ACC112 (cell line): ENCODE results near the gene ABHD6.
A peak's percentile ranks its signal among the peaks of the same experiment; 100 is the strongest.
"Not testable (repeated sequence)": the region's sequence is repeated elsewhere in the genome, so short reads cannot be mapped to it uniquely, and the experiment has no call there.

Source experiments
- H2AFZ ChIP-seq: fragments of 200-600 bp; sonication (generic); one replicate; pipeline ENCODE4 v1.6.0; 2017; ENCODE audit warnings: antibody characterized with exemption, low read length; ENCODE audit not compliant: unreplicated experiment
- H3K27ac ChIP-seq: fragments of 200-600 bp; sonication (generic); 2 replicates; pipeline ENCODE4 v1.5.1; 2014; ENCODE audit warnings: low read depth, mild to moderate bottlenecking, antibody characterized with exemption, low read length, moderate library complexity
- H3K27me3 ChIP-seq: fragments of 200-600 bp; sonication (generic); 2 replicates; pipeline ENCODE4 v1.6.1; 2014; ENCODE audit warnings: mild to moderate bottlenecking, antibody characterized with exemption, low read length, moderate library complexity, mixed read lengths; ENCODE audit not compliant: insufficient read depth
- H3K36me3 ChIP-seq: fragments of 200-600 bp; sonication (generic); 2 replicates; pipeline ENCODE4 v1.6.1; 2016; ENCODE audit warnings: mild to moderate bottlenecking, antibody characterized with exemption, low read length, moderate library complexity, mixed read lengths; ENCODE audit not compliant: insufficient read depth
- H3K4me1 ChIP-seq: fragments of 200-600 bp; sonication (generic); one replicate; pipeline ENCODE4 v1.6.1; 2016; ENCODE audit warnings: low read length, mixed read lengths; ENCODE audit not compliant: insufficient read depth, unreplicated experiment, control insufficient read depth
- H3K4me3 ChIP-seq: fragments of 200-600 bp; sonication (generic); 2 replicates; pipeline ENCODE4 v1.5.1; 2014; ENCODE audit warnings: mild to moderate bottlenecking, low read depth, low read length
- H3K79me2 ChIP-seq: fragments of 200-600 bp; sonication (generic); one replicate; pipeline ENCODE4 v1.6.0; 2016; ENCODE audit warnings: low read length; ENCODE audit not compliant: control insufficient read depth, unreplicated experiment, insufficient read depth

Gene ABHD6

GRCh38 chr3:58260261-58260731 is 22.7 kb downstream of the ABHD6 start:
- H3K27ac ChIP-seq: peak overlapping the region; percentile 67; the same call in 1 of the 2 replicates

GRCh38 chr3:58260733-58261132 is 23.1 kb downstream of the ABHD6 start:
- Histone ChIP-seq H3K4me1 (peaks cover 13% of the 10 kb centered on the region), H3K79me2 (no peaks in the 10 kb centered on the region), H3K27ac (peak overlapping the region; percentile 44; the same call in 1 of the 2 replicates), H2AFZ (no peak overlapping the region), H3K36me3 (no peaks in the 10 kb centered on the region), H3K27me3 (no peaks in the 10 kb centered on the region), H3K4me3 (no peak overlapping the region)

More at GRCh38 chr3:58260261-58260731, 22.7 kb downstream of the ABHD6 start:
- peaks cover 13% of the 10 kb centered on the region for H3K4me1 ChIP-seq
- no peaks in the 10 kb centered on the region for H3K79me2 ChIP-seq
- H3K4me3 ChIP-seq: no peak overlapping the region
- H2AFZ ChIP-seq: no peak overlapping the region
- H3K27me3 ChIP-seq: no peaks in the 10 kb centered on the region
- H3K36me3 ChIP-seq: no peaks in the 10 kb centered on the region

GRCh38 chr3:58261954-58262666 is 24.5 kb downstream of the ABHD6 start:
- H3K4me3 ChIP-seq: no peak overlapping the region
- H3K79me2 ChIP-seq: no peaks in the 10 kb centered on the region
- no peak overlapping the region for H3K27ac ChIP-seq
- H3K4me1 ChIP-seq: peaks cover 13% of the 10 kb centered on the region
- H2AFZ ChIP-seq: no peak overlapping the region
- H3K36me3 ChIP-seq: no peaks in the 10 kb centered on the region
- H3K27me3 ChIP-seq: no peaks in the 10 kb centered on the region

- Histone ChIP-seq H3K27me3 (no peaks in the 10 kb centered on the region), H2AFZ (no peak overlapping the region), H3K4me3 (no peak overlapping the region), H3K79me2 (no peaks in the 10 kb centered on the region), H3K36me3 (no peaks in the 10 kb centered on the region), H3K27ac (no peak overlapping the region), H3K4me1 (no peaks in the 10 kb centered on the region)
Measured at GRCh38 chr3:58266577-58266976, 29.0 kb downstream of the ABHD6 start.

GRCh38 chr3:58267543-58267942 is 30.0 kb downstream of the ABHD6 start:
- not testable (repeated sequence) for H3K79me2 ChIP-seq, H3K36me3 ChIP-seq, H2AFZ ChIP-seq, H3K4me3 ChIP-seq, H3K27ac ChIP-seq, H3K4me1 ChIP-seq, H3K27me3 ChIP-seq

- Histone ChIP-seq H3K4me1 (peaks cover 12% of the 10 kb centered on the region), H3K36me3 (no peaks in the 10 kb centered on the region), H3K4me3 (no peak overlapping the region), H3K27ac (no peak overlapping the region), H3K79me2 (no peaks in the 10 kb centered on the region), H3K27me3 (no peaks in the 10 kb centered on the region), H2AFZ (no peak overlapping the region)
Measured at GRCh38 chr3:58269356-58269755, 31.8 kb downstream of the ABHD6 start.

- peaks cover 12% of the 10 kb centered on the region for H3K4me1 ChIP-seq
Measured at GRCh38 chr3:58270485-58270884, 32.9 kb downstream of the ABHD6 start.

GRCh38 chr3:58271901-58272501 is 34.4 kb downstream of the ABHD6 start:
- Histone ChIP-seq H3K79me2 (no peaks in the 10 kb centered on the region), H3K27me3 (no peaks in the 10 kb centered on the region), H3K36me3 (0 out of 2 replicates have a peak, but pooled peaks cover 3% of the 10 kb centered on the region), H2AFZ (peak overlapping the region; percentile 58), H3K4me1 (peaks cover 12% of the 10 kb centered on the region), H3K4me3 (0 out of 2 replicates have a peak overlapping the region, but pooled peaks have one; percentile 41), H3K27ac (peak overlapping the region; percentile 94)

More at GRCh38 chr3:58270485-58270884, 32.9 kb downstream of the ABHD6 start:
- Histone ChIP-seq H3K79me2 (no peaks in the 10 kb centered on the region), H3K27me3 (no peaks in the 10 kb centered on the region), H3K36me3 (0 out of 2 replicates have a peak, but pooled peaks cover 3% of the 10 kb centered on the region), H3K4me3 (no peak overlapping the region), H2AFZ (no peak overlapping the region), H3K27ac (no peak overlapping the region)

- no peaks in the 10 kb centered on the region for H3K79me2 ChIP-seq
Measured at GRCh38 chr3:58272891-58273290, 35.3 kb downstream of the ABHD6 start.

GRCh38 chr3:58273362-58273761 is 35.8 kb downstream of the ABHD6 start:
- not testable (repeated sequence) for H3K79me2 ChIP-seq, H3K4me3 ChIP-seq, H2AFZ ChIP-seq, H3K27ac ChIP-seq, H3K36me3 ChIP-seq, H3K27me3 ChIP-seq
- peaks cover 12% of the 10 kb centered on the region for H3K4me1 ChIP-seq

More at GRCh38 chr3:58272891-58273290, 35.3 kb downstream of the ABHD6 start:
- Histone ChIP-seq H3K36me3 (0 out of 2 replicates have a peak, but pooled peaks cover 3% of the 10 kb centered on the region), H3K4me3 (no peak overlapping the region), H3K27ac (peak overlapping the region; percentile 94), H2AFZ (no peak overlapping the region), H3K4me1 (peaks cover 12% of the 10 kb centered on the region), H3K27me3 (no peaks in the 10 kb centered on the region)
